Mesothelial cell of epicardium (in vitro differentiated cells): ENCODE measurements around the gene PPM1A. TPM values are rescaled to one million over a fixed set of nuclear protein-coding genes. Genes with fewer than 3 reads are reported as not detected.

ENCODE experiments used
- DNase-seq, 2 experiments: peaks; one replicate each; pipeline ENCODE4 v3.0.0; 2021; ENCODE audit warnings: low spot score in 2 of 2; ENCODE audit not compliant: unreplicated experiment in 2 of 2
- H3K27ac Mint-ChIP-seq: 2 replicates; pipeline ENCODE4 v1.8.0; 2021; ENCODE audit warnings: mixed read lengths
- H3K27me3 Mint-ChIP-seq: 2 replicates; pipeline ENCODE4 v1.8.0; 2021; ENCODE audit warnings: low read depth, mixed read lengths
- H3K36me3 Mint-ChIP-seq: 2 replicates; pipeline ENCODE4 v1.8.0; 2021; ENCODE audit warnings: mixed read lengths
- H3K4me1 Mint-ChIP-seq: 2 replicates; pipeline ENCODE4 v1.8.0; 2021; ENCODE audit warnings: mixed read lengths
- H3K4me3 Mint-ChIP-seq: 2 replicates; pipeline ENCODE4 v1.8.0; 2021; ENCODE audit warnings: mild to moderate bottlenecking, moderate library complexity, mixed read lengths
- H3K9me3 Mint-ChIP-seq: 2 replicates; pipeline ENCODE4 v1.8.0; 2021; ENCODE audit warnings: mixed read lengths
- CTCF ChIP-seq: fragments of 200-600 bp; sonication (generic); IDR thresholded peaks from one replicate; pipeline ENCODE4 v1.5.0; 2021; ENCODE audit warnings: antibody characterized with exemption; ENCODE audit not compliant: unreplicated experiment
- total RNA-seq: library from RNA; stranded (reverse); gene quantifications from 3 replicates; pipeline ENCODE4 v1.2.1, GENCODE V29; 2021

PPM1A gene
- total RNA-seq, 1 donor from 2014 or later: 44.3 TPM

- peak in 1 of 2 experiments; percentile 49 for DNase-seq
- H3K4me1 Mint-ChIP-seq: peaks cover 13% of the 10 kb centered on the region
- H3K4me3 Mint-ChIP-seq: peak overlapping the region; percentile 78
- no peak overlapping the region for H3K27ac Mint-ChIP-seq
- no peak for TF ChIP-seq CTCF
- no peaks in the 10 kb centered on the region for H3K36me3 Mint-ChIP-seq
- H3K27me3 Mint-ChIP-seq: peaks cover 46% of the 10 kb centered on the region
- no peaks in the 10 kb centered on the region for H3K9me3 Mint-ChIP-seq
Measured at GRCh38 chr14:60327447-60328331, 78.7 kb downstream of the PPM1A start.

- no peaks in the 10 kb centered on the region for H3K36me3 Mint-ChIP-seq
- H3K27ac Mint-ChIP-seq: no peak overlapping the region
- H3K4me1 Mint-ChIP-seq: peaks cover 13% of the 10 kb centered on the region
- no peak for DNase-seq
- peaks cover 54% of the 10 kb centered on the region for H3K27me3 Mint-ChIP-seq
- no peaks in the 10 kb centered on the region for H3K9me3 Mint-ChIP-seq
- no peak overlapping the region for H3K4me3 Mint-ChIP-seq
- TF ChIP-seq CTCF: no peak
Measured at GRCh38 chr14:60328583-60328982, 79.6 kb downstream of the PPM1A start.

GRCh38 chr14:60329274-60329673, 80.3 kb downstream of the PPM1A start:
- Mint-ChIP-seq H3K9me3 (no peaks in the 10 kb centered on the region), H3K27me3 (peaks cover 61% of the 10 kb centered on the region), H3K36me3 (no peaks in the 10 kb centered on the region), H3K4me3 (no peak overlapping the region), H3K27ac (no peak overlapping the region), H3K4me1 (peaks cover 13% of the 10 kb centered on the region)
- DNase-seq: no peak
- no peak for TF ChIP-seq CTCF

- peak in 1 of 2 experiments; percentile 78 for DNase-seq
- H3K36me3 Mint-ChIP-seq: no peaks in the 10 kb centered on the region
- peak; percentile 86 for TF ChIP-seq CTCF
- H3K4me3 Mint-ChIP-seq: peak overlapping the region; percentile 76
- peaks cover 58% of the 10 kb centered on the region for H3K27me3 Mint-ChIP-seq
- H3K4me1 Mint-ChIP-seq: peaks cover 13% of the 10 kb centered on the region
- H3K27ac Mint-ChIP-seq: no peak overlapping the region
- H3K9me3 Mint-ChIP-seq: no peaks in the 10 kb centered on the region
Measured at GRCh38 chr14:60331201-60332045, 82.4 kb downstream of the PPM1A start.

- no peaks in the 10 kb centered on the region for H3K36me3 Mint-ChIP-seq
- peaks cover 58% of the 10 kb centered on the region for H3K27me3 Mint-ChIP-seq
- peak; percentile 50 for TF ChIP-seq CTCF
- peaks cover 13% of the 10 kb centered on the region for H3K4me1 Mint-ChIP-seq
- H3K9me3 Mint-ChIP-seq: no peaks in the 10 kb centered on the region
- peak overlapping the region; percentile 76 for H3K4me3 Mint-ChIP-seq
- no peak overlapping the region for H3K27ac Mint-ChIP-seq
- DNase-seq: no peak
Measured at GRCh38 chr14:60332046-60332399, 83.0 kb downstream of the PPM1A start.
